GM12801 (cell line): ENCODE results near the gene TMEM179.

ENCODE experiments used
- CTCF ChIP-seq: IDR thresholded peaks from one replicate; pipeline ENCODE4 v1.5.1; 2011; ENCODE audit warnings: control low read depth; ENCODE audit not compliant: insufficient read length; ENCODE audit errors: extremely low read depth

The TMEM179 gene

GRCh38 chr14:104580961-104581360 lies 23.6 kb downstream of the TMEM179 start:
- no peak for TF ChIP-seq CTCF

- TF ChIP-seq CTCF: no peak
These were observed 25.1 kb downstream of the TMEM179 start, which contains the start of gene C14orf180 for GRCh38 chr14:104579507-104579906. TSS of gene C14orf180 (plus strand) at chr14:104579764. CDS start at chr14:104586431, 6,667 bp downstream.

- no peak for TF ChIP-seq CTCF
These were observed 26.3 kb downstream of the TMEM179 start for GRCh38 chr14:104578321-104578720.

GRCh38 chr14:104577847-104578301 lies 26.7 kb downstream of the TMEM179 start:
- TF ChIP-seq CTCF: no peak

- no peak for TF ChIP-seq CTCF
These were observed 27.1 kb downstream of the TMEM179 start for GRCh38 chr14:104577426-104577825.

- TF ChIP-seq CTCF: no peak
These were observed 27.6 kb downstream of the TMEM179 start for GRCh38 chr14:104576970-104577332.

- no peak for TF ChIP-seq CTCF
These were observed 28.2 kb downstream of the TMEM179 start for GRCh38 chr14:104576232-104576969.
